GM23248 (cell line): ENCODE data around the gene NKAIN4. TPM values are rescaled to one million over a fixed set of nuclear protein-coding genes. Genes with fewer than 3 reads are reported as not detected.

Experiments used
- DNase-seq: peaks from one replicate; pipeline ENCODE4 v3.0.0-alpha.2; 2015
- H2AFZ ChIP-seq: fragments of 200-600 bp; sonication (generic); 2 replicates; pipeline ENCODE4 v1.6.1; 2016; ENCODE audit warnings: antibody characterized with exemption
- H3F3A ChIP-seq: fragments of 200-600 bp; sonication (generic); 2 replicates; pipeline ENCODE4 v1.6.1; 2016; ENCODE audit warnings: mild to moderate bottlenecking, antibody characterized with exemption, mixed run types; ENCODE audit not compliant: insufficient read depth
- H3K27ac ChIP-seq: fragments of 200-600 bp; sonication (generic); 2 replicates; pipeline ENCODE4 v1.5.1; 2016; ENCODE audit warnings: mild to moderate bottlenecking
- H3K27me3 ChIP-seq: fragments of 200-600 bp; sonication (generic); replicated peaks from 2 replicates; pipeline ENCODE4 v1.6.1; 2016; ENCODE audit warnings: mild to moderate bottlenecking; ENCODE audit not compliant: insufficient read depth
- H3K36me3 ChIP-seq: fragments of 200-600 bp; sonication (generic); 2 replicates; pipeline ENCODE4 v1.6.1; 2016; ENCODE audit warnings: low read depth, mild to moderate bottlenecking
- H3K4me1 ChIP-seq: fragments of 200-600 bp; sonication (generic); 2 replicates; pipeline ENCODE4 v1.6.1; 2016; ENCODE audit warnings: mild to moderate bottlenecking; ENCODE audit not compliant: insufficient read depth
- H3K4me2 ChIP-seq: fragments of 200-600 bp; sonication (generic); one replicate; pipeline ENCODE4 v1.6.1; 2016; ENCODE audit warnings: mild to moderate bottlenecking; ENCODE audit not compliant: unreplicated experiment
- H3K4me3 ChIP-seq: fragments of 200-600 bp; sonication (generic); 2 replicates; pipeline ENCODE4 v1.5.1; 2016; ENCODE audit warnings: mild to moderate bottlenecking
- H3K79me2 ChIP-seq: fragments of 200-600 bp; sonication (generic); 2 replicates; pipeline ENCODE4 v1.6.1; 2016; ENCODE audit warnings: mild to moderate bottlenecking; ENCODE audit not compliant: insufficient read depth
- H3K9ac ChIP-seq: fragments of 200-600 bp; sonication (generic); 2 replicates; pipeline ENCODE4 v1.6.1; 2016; ENCODE audit warnings: mild to moderate bottlenecking
- H3K9me2 ChIP-seq: fragments of 200-600 bp; sonication (generic); 2 replicates; pipeline ENCODE4 v1.6.1; 2016; ENCODE audit warnings: mixed run types, mild to moderate bottlenecking, moderate library complexity; ENCODE audit not compliant: insufficient read depth
- H3K9me3 ChIP-seq: fragments of 200-600 bp; sonication (generic); one replicate; pipeline ENCODE4 v1.6.1; 2017; ENCODE audit warnings: low read depth
- H4K20me1 ChIP-seq: fragments of 200-600 bp; sonication (generic); 2 replicates; pipeline ENCODE4 v1.6.0; 2016; ENCODE audit not compliant: insufficient read depth
- EZH2 ChIP-seq: fragments of 200-600 bp; sonication (generic); IDR thresholded peaks from 2 replicates; pipeline ENCODE4 v1.6.1; 2018; ENCODE audit warnings: antibody characterized with exemption, mild to moderate bottlenecking; ENCODE audit not compliant: insufficient read depth, poor library complexity, severe bottlenecking
- EZH2phosphoT487 ChIP-seq: fragments of 200-600 bp; sonication (generic); IDR thresholded peaks from 2 replicates; pipeline ENCODE4 v1.6.1; 2018; ENCODE audit warnings: antibody characterized with exemption, moderate library complexity, mild to moderate bottlenecking, low read depth; ENCODE audit not compliant: insufficient read depth
- WGBS, 2 experiments: methylation state at CpG; one replicate each; pipeline ENCODE4 v1.1.6; 2015 to 2017; ENCODE audit warnings: low lambda C conversion rate in 2 of 2, low coverage in 1 of 2; ENCODE audit errors: missing lambda C conversion rate in 2 of 2; 5-methylcytosine and 5-hydroxymethylcytosine counted together
- in situ Hi-C: fragments of 300-500 bp; cut with MboI; formaldehyde crosslinking; loops from 2 replicates; pipeline ENCODE4 v1.15.0; 2020
- polyA plus RNA-seq: library from polyadenylated mRNA; unstranded; fragments of >200 nt; fragmentation: Nextera tagmentation; extraction: Ambion mirVana; gene quantifications from 2 replicates; pipeline ENCODE4 v1.2.1, GENCODE V29; 2016
- total RNA-seq: library from RNA; depleted of rRNA; stranded (reverse); fragments of >200 nt; shearing (Covaris generic); gene quantifications from 2 replicates; pipeline ENCODE4 v1.2.3, GENCODE V29; 2014

The NKAIN4 gene
- total and polyA plus RNA-seq, 2 experiments from 2014 or later: not detected

GRCh38 chr20:63255931-63256704, 1.9 kb upstream of the NKAIN4 start:
- H2AFZ ChIP-seq: no peak overlapping the region
- no peaks in the 10 kb centered on the region for H3K9me3 ChIP-seq
- no peaks in the 10 kb centered on the region for H3K9me2 ChIP-seq
- H3F3A ChIP-seq: no peaks in the 10 kb centered on the region
- no peak overlapping the region for H3K4me3 ChIP-seq
- H4K20me1 ChIP-seq: no peaks in the 10 kb centered on the region
- H3K79me2 ChIP-seq: no peaks in the 10 kb centered on the region
- TF ChIP-seq EZH2phosphoT487: no peak
- no peak overlapping the region for H3K4me2 ChIP-seq
- in situ Hi-C loops: no loop called here
- no peak overlapping the region for H3K9ac ChIP-seq
- no peaks in the 10 kb centered on the region for H3K36me3 ChIP-seq
- peaks cover 32% of the 10 kb centered on the region for H3K27me3 ChIP-seq
- no peak for DNase-seq
- no peaks in the 10 kb centered on the region for H3K4me1 ChIP-seq
- no peak overlapping the region for H3K27ac ChIP-seq
- 58 to 61% methylated on average over 31 of the region's 31 CpGs for WGBS, 2 experiments

DNA sequence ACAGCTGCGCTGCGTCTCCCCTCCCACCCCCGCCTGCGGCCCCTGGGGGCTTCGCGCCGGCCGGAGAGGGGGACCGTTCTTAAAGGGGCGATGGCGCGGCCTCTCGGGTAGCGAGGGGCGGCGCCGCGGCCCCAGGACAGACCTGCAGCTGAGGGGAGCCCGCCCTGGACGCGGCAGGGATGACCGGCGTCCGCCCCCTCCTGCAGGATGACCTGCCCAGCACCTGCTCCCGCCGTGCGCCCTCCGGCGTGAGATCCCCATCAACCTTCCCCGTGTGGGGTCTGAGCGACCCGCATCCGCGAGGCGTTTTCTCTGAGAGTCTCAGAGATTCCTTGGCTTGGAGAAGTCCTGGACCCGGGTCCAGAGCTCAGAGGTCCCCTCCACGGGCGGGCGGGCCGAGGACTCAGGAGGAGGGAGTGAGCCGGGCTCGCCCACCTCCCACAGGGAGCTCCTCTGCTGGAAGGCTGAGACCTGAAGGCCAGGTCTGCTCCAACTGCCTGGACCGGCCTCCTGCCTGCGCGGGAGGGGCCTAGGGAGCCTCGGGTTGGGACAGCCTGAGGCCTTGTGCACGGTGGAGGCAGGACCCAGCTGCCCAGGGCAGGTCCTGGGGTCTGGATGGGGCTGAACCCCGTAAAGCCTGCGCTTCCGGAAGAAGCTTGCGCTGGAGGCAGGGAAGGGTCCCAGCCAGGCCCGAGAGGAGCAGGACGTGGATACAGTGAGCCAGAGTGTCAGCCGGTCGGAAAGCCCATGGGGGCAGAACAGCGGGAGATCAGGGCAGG, 532 bp upstream of the NKAIN4 start:
- Histone ChIP-seq H3K9me3 (no peaks in the 10 kb centered on the region), H3K79me2 (no peaks in the 10 kb centered on the region), H3K27ac (no peak overlapping the region), H3K27me3 (peaks cover 32% of the 10 kb centered on the region), H3K4me2 (no peak overlapping the region), H4K20me1 (no peaks in the 10 kb centered on the region), H3K9ac (no peak overlapping the region), H2AFZ (no peak overlapping the region), H3K4me3 (no peak overlapping the region), H3K36me3 (no peaks in the 10 kb centered on the region), H3K4me1 (no peaks in the 10 kb centered on the region), H3F3A (no peaks in the 10 kb centered on the region), H3K9me2 (no peaks in the 10 kb centered on the region)
- peak; percentile 37 for TF ChIP-seq EZH2
- no peak for TF ChIP-seq EZH2phosphoT487
- in situ Hi-C loops: no loop called here
- 33 to 35% methylated on average over 43 to 47 of the region's 56 CpGs for WGBS, 2 experiments
- no peak for DNase-seq

DNA sequence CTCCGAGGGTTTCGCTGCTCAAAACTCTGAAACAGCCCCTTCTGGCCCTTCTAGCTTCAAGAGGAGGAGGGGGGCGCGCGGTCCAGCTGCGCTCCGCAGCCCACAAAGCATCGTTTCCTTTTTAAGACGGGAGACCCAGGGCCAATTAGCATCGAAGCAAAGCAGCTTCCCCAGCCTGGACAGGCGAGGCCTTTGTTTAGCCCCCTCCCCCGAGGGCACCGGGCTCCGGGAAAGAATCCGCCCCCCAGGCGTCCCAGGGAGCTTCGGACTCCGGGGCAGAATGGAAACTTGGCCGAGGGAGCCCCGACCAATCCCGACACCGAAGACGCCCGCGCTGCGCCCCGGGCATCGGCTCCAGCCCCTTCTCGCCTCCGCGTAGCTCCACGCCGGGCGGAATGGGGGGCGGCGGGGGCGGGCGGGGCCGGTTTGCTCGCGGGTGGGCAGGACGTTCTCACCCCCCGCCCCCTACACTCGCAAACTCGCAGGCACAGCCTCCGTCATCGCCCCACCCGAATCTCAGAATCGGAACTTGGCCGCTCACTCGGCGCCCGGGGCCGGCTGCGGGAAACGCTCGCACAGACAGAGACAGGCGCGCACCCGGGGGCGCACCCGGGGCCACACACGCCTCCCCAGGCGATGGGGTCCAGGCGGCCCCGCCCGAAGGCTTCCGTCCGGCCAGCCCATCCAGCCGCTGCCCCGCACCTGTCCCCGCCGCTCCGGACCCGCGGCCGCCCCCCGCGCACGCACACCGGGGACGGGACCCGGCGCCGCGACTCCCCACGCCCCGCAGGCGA, 628 bp downstream of the NKAIN4 start:
- no peaks in the 10 kb centered on the region for H3K36me3 ChIP-seq
- no peak for TF ChIP-seq EZH2phosphoT487
- peak; percentile 84 for TF ChIP-seq EZH2
- H3K4me1 ChIP-seq: no peaks in the 10 kb centered on the region
- in situ Hi-C loops: no loop called here
- no peaks in the 10 kb centered on the region for H3K79me2 ChIP-seq
- no peaks in the 10 kb centered on the region for H3F3A ChIP-seq
- H3K27me3 ChIP-seq: peaks cover 25% of the 10 kb centered on the region
- H3K9me3 ChIP-seq: no peaks in the 10 kb centered on the region
- peak; percentile 36 for DNase-seq
- H3K9ac ChIP-seq: no peak overlapping the region
- no peaks in the 10 kb centered on the region for H3K9me2 ChIP-seq
- H3K27ac ChIP-seq: no peak overlapping the region
- H3K4me3 ChIP-seq: no peak overlapping the region
- no peaks in the 10 kb centered on the region for H4K20me1 ChIP-seq
- H2AFZ ChIP-seq: no peak overlapping the region
- no peak overlapping the region for H3K4me2 ChIP-seq
- WGBS, 2 experiments: 2 to 4% methylated on average over 47 to 62 of the region's 89 CpGs

DNA sequence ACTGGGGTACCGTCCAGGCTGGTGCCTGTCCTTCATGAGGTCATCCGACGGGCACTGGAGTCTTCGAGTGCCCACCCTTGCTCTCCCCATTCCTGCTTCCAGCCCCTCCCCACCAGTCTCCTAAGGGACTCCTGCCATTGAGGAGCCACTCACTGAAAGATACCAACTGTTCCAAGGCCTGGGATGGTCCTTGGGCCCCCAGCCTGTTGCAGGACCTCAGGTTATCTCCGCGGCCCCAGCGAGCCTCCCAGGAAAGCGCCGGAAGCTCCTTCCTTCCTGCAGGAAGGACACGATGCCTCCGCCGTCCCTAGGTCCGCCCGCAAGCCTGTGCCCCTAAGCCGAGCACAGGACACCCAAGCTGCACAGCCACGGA, 1.2 kb downstream of the NKAIN4 start:
- in situ Hi-C loops: no loop called here
- Histone ChIP-seq H3K9ac (no peak overlapping the region), H2AFZ (no peak overlapping the region), H3K4me2 (no peak overlapping the region), H3K4me1 (no peaks in the 10 kb centered on the region), H3K4me3 (no peak overlapping the region), H3K9me3 (no peaks in the 10 kb centered on the region), H3K27me3 (peaks cover 31% of the 10 kb centered on the region), H4K20me1 (no peaks in the 10 kb centered on the region), H3F3A (no peaks in the 10 kb centered on the region), H3K27ac (no peak overlapping the region), H3K9me2 (no peaks in the 10 kb centered on the region), H3K79me2 (no peaks in the 10 kb centered on the region), H3K36me3 (no peaks in the 10 kb centered on the region)
- no peak for DNase-seq
- TF ChIP-seq EZH2phosphoT487 (no peak), EZH2 (no peak)
- WGBS, 2 experiments: 31 to 34% methylated on average over 16 of the region's 16 CpGs
